Endothelial cell of hepatic sinusoid (primary cell): ENCODE results near the gene FAM193A.

Source experiments
- in situ Hi-C: cut with HindIII; loops from 2 replicates; pipeline ENCODE4 v1.10.0; 2017; ENCODE audit warnings: low sequenced_read_pairs

The FAM193A gene

GRCh38 chr4:2647403-2648158, 111.1 kb downstream of the FAM193A start:
- in situ Hi-C loops: no loop called here

GRCh38 chr4:2648159-2648814, 111.8 kb downstream of the FAM193A start:
- in situ Hi-C loops: no loop called here

GRCh38 chr4:2649604-2650114, 113.2 kb downstream of the FAM193A start:
- in situ Hi-C loops: no loop called here

- in situ Hi-C loops: no loop called here
Observed at GRCh38 chr4:2650276-2650675, 113.8 kb downstream of the FAM193A start.

- in situ Hi-C loops: no loop called here
Observed at GRCh38 chr4:2651546-2651945, 115.1 kb downstream of the FAM193A start.

GRCh38 chr4:2651998-2652397, 115.6 kb downstream of the FAM193A start:
- in situ Hi-C loops: no loop called here

GRCh38 chr4:2652415-2653160, 116.1 kb downstream of the FAM193A start:
- in situ Hi-C loops: no loop called here

- in situ Hi-C loops: no loop called here
Observed at GRCh38 chr4:2660596-2661211, 124.3 kb downstream of the FAM193A start.

GRCh38 chr4:2662598-2662997, 126.2 kb downstream of the FAM193A start:
- in situ Hi-C loops: no loop called here

GRCh38 chr4:2663275-2663674, 126.8 kb downstream of the FAM193A start:
- in situ Hi-C loops: no loop called here

GRCh38 chr4:2666722-2667247, 130.3 kb downstream of the FAM193A start:
- in situ Hi-C loops: no loop called here

GRCh38 chr4:2667428-2667827, 131.0 kb downstream of the FAM193A start:
- in situ Hi-C loops: no loop called here

- in situ Hi-C loops: no loop called here
Observed at GRCh38 chr4:2671267-2671895, 134.9 kb downstream of the FAM193A start.

GRCh38 chr4:2672082-2672481, 135.6 kb downstream of the FAM193A start:
- in situ Hi-C loops: no loop called here

GRCh38 chr4:2672700-2673099, 136.3 kb downstream of the FAM193A start:
- in situ Hi-C loops: no loop called here

- in situ Hi-C loops: no loop called here
Observed at GRCh38 chr4:2673157-2673556, 136.7 kb downstream of the FAM193A start.

- in situ Hi-C loops: loop anchor here (5.0 kb wide), 1 partner anchor 47 kb away; no protein-coding TSS in a partner anchor
Observed at GRCh38 chr4:2679762-2680161, 143.3 kb downstream of the FAM193A start.

GRCh38 chr4:2684486-2684885, 148.0 kb downstream of the FAM193A start:
- in situ Hi-C loops: loop anchor here (5.0 kb wide), 1 partner anchor 52 kb away; no protein-coding TSS in a partner anchor

- in situ Hi-C loops: no loop called here
Observed at GRCh38 chr4:2685541-2685940, 149.1 kb downstream of the FAM193A start.
